ENCODE data around the gene CXXC5.

GRCh38 chr5:139692148-139692547, 44.0 kb downstream of the CXXC5 start:
- no peak for TF ChIP-seq CTCF (conservative IDR thresholded peaks at IDR 0.05; ENCODE audit: low read depth, low read length)
- no peak for TF ChIP-seq EZH2 (IDR thresholded peaks at IDR 0.05; ENCODE audit: borderline replicate concordance, low read depth, low read length, poor library complexity, severe bottlenecking)
